Endothelial cell (in vitro differentiated cells): ENCODE results near the gene ZNF765. TPM values are rescaled to one million over a fixed set of nuclear protein-coding genes. Genes with fewer than 3 reads are reported as not detected.
"Not testable (repeated sequence)": the region's sequence is repeated elsewhere in the genome, so short reads cannot be mapped to it uniquely, and the experiment has no call there.

Source experiments
- DNase-seq: peaks from one replicate; pipeline ENCODE4 v3.0.0; 2021; ENCODE audit warnings: low spot score
- H3K27ac Mint-ChIP-seq: one replicate; pipeline ENCODE4 v1.8.0; 2021; ENCODE audit warnings: mixed read lengths, inconsistent platforms; ENCODE audit not compliant: unreplicated experiment
- H3K27me3 Mint-ChIP-seq: one replicate; pipeline ENCODE4 v1.8.0; 2021; ENCODE audit warnings: mild to moderate bottlenecking, moderate library complexity, mixed read lengths, inconsistent platforms; ENCODE audit not compliant: unreplicated experiment
- H3K36me3 Mint-ChIP-seq: one replicate; pipeline ENCODE4 v1.8.0; 2021; ENCODE audit warnings: mild to moderate bottlenecking, low read depth, mixed read lengths, inconsistent platforms; ENCODE audit not compliant: unreplicated experiment
- H3K4me1 Mint-ChIP-seq: one replicate; pipeline ENCODE4 v1.8.0; 2021; ENCODE audit warnings: mild to moderate bottlenecking, mixed read lengths, inconsistent platforms; ENCODE audit not compliant: unreplicated experiment
- H3K4me3 Mint-ChIP-seq: one replicate; pipeline ENCODE4 v1.8.0; 2021; ENCODE audit warnings: mild to moderate bottlenecking, mixed read lengths, inconsistent platforms; ENCODE audit not compliant: unreplicated experiment
- H3K9me3 Mint-ChIP-seq: one replicate; pipeline ENCODE4 v1.8.0; 2021; ENCODE audit warnings: mixed read lengths, inconsistent platforms; ENCODE audit not compliant: unreplicated experiment
- CTCF ChIP-seq: fragments of 200-600 bp; sonication (generic); IDR thresholded peaks from one replicate; pipeline ENCODE4 v1.5.0; 2021; ENCODE audit warnings: antibody characterized with exemption; ENCODE audit not compliant: unreplicated experiment
- total RNA-seq: library from RNA; stranded (reverse); fragmentation: NEBNext Ultra II Directional; extraction: Animal tissue kit (Norgen Biotek cat#: 25700); gene quantifications from one replicate; pipeline ENCODE4 v1.2.1, GENCODE V29; 2021; ENCODE audit not compliant: unreplicated experiment

Gene ZNF765
- total RNA-seq, 1 donor from 2014 or later: 17.8 TPM

GRCh38 chr19:53424968-53425597 is 30.1 kb downstream of the ZNF765 start:
- peak; percentile 77 for TF ChIP-seq CTCF
- Mint-ChIP-seq H3K36me3 (no peaks in the 10 kb centered on the region), H3K9me3 (no peaks in the 10 kb centered on the region), H3K27me3 (peaks cover 3% of the 10 kb centered on the region), H3K4me1 (peaks cover 10% of the 10 kb centered on the region), H3K4me3 (no peak overlapping the region), H3K27ac (no peak overlapping the region)
- DNase-seq: peak; percentile 79

GRCh38 chr19:53431399-53432087 is 36.6 kb downstream of the ZNF765 start, which contains the start of gene ZNF761:
TSS of gene ZNF761 (plus strand) at chr19:53431984. CDS start at chr19:53447269, 15,285 bp downstream.
- no peaks in the 10 kb centered on the region for H3K9me3 Mint-ChIP-seq
- peaks cover 27% of the 10 kb centered on the region for H3K4me1 Mint-ChIP-seq
- DNase-seq: peak; percentile 98
- peaks cover 2% of the 10 kb centered on the region for H3K27me3 Mint-ChIP-seq
- TF ChIP-seq CTCF: no peak
- H3K4me3 Mint-ChIP-seq: peak within 1 kb of the TSS; percentile 93
- peaks cover 16% of the 10 kb centered on the region for H3K36me3 Mint-ChIP-seq
- H3K27ac Mint-ChIP-seq: peak within 1 kb of the TSS; percentile 93

- peaks cover 27% of the 10 kb centered on the region for H3K4me1 Mint-ChIP-seq
- H3K4me3 Mint-ChIP-seq: peak overlapping the region; percentile 93
- peak; percentile 31 for DNase-seq
- TF ChIP-seq CTCF: no peak
- peaks cover 16% of the 10 kb centered on the region for H3K36me3 Mint-ChIP-seq
- H3K27ac Mint-ChIP-seq: peak overlapping the region; percentile 93
- H3K27me3 Mint-ChIP-seq: peaks cover 2% of the 10 kb centered on the region
- no peaks in the 10 kb centered on the region for H3K9me3 Mint-ChIP-seq
Measured at GRCh38 chr19:53432088-53432661, 37.2 kb downstream of the ZNF765 start.

- DNase-seq, H3K9me3 Mint-ChIP-seq, H3K27ac Mint-ChIP-seq, H3K27me3 Mint-ChIP-seq, H3K4me1 Mint-ChIP-seq: not testable (repeated sequence)
- Mint-ChIP-seq H3K4me3 (peak overlapping the region; percentile 89), H3K36me3 (peaks cover 80% of the 10 kb centered on the region)
Measured at GRCh38 chr19:53443809-53444208, 48.9 kb downstream of the ZNF765 start.

GRCh38 chr19:53447196-53447595 is 52.2 kb downstream of the ZNF765 start:
- H3K9me3 Mint-ChIP-seq, H3K27ac Mint-ChIP-seq, DNase-seq, H3K4me1 Mint-ChIP-seq: not testable (repeated sequence)
- H3K36me3 Mint-ChIP-seq: peaks cover 73% of the 10 kb centered on the region
- H3K27me3 Mint-ChIP-seq: peaks cover 11% of the 10 kb centered on the region
- peak overlapping the region; percentile 76 for H3K4me3 Mint-ChIP-seq
